Stimulated activated CD8-positive, alpha-beta memory T cell treated with anti-CD3 and anti-CD28 coated beads, Interleukin-7, amount 100 ng/mL, for 48 hours (primary cell): ENCODE data around the gene NRXN2.
A peak's percentile ranks its signal among the peaks of the same experiment; 100 is the strongest.
"Not testable (repeated sequence)": the region's sequence is repeated elsewhere in the genome, so short reads cannot be mapped to it uniquely, and the experiment has no call there.

Source experiments
- DNase-seq, 2 donors: peaks; one replicate each; pipeline ENCODE4 v3.0.0-alpha.2; 2020; ENCODE audit warnings: low read depth in 1 of 2; ENCODE audit errors: extremely low read depth in 1 of 2

The NRXN2 gene

GRCh38 chr11:64569300-64569970 is 153.6 kb downstream of the NRXN2 start:
- no peak for DNase-seq

GRCh38 chr11:64568584-64569140 is 154.3 kb downstream of the NRXN2 start:
- no peak for DNase-seq

- no peak for DNase-seq
Measured at GRCh38 chr11:64568041-64568571, 154.9 kb downstream of the NRXN2 start.

- DNase-seq, result no peak
Measured at GRCh38 chr11:64566915-64567891, 155.8 kb downstream of the NRXN2 start.

GRCh38 chr11:64566042-64566914 is 156.7 kb downstream of the NRXN2 start:
- DNase-seq, result peak in 1 of 2 donors; percentile 14

- DNase-seq, result no peak
Measured at GRCh38 chr11:64564947-64565889, 157.8 kb downstream of the NRXN2 start.

- DNase-seq, result no peak
Measured at GRCh38 chr11:64564419-64564818, 158.6 kb downstream of the NRXN2 start.

- DNase-seq, result no peak
Measured at GRCh38 chr11:64563966-64564365, 159.0 kb downstream of the NRXN2 start.

GRCh38 chr11:64562723-64563351 is 160.2 kb downstream of the NRXN2 start:
- DNase-seq, result no peak

- no peak for DNase-seq
Measured at GRCh38 chr11:64561984-64562722, 160.8 kb downstream of the NRXN2 start.

GRCh38 chr11:64561429-64561828 is 161.6 kb downstream of the NRXN2 start:
- not testable (repeated sequence) for DNase-seq

- no peak for DNase-seq
Measured at GRCh38 chr11:64560941-64561340, 162.1 kb downstream of the NRXN2 start.

- no peak for DNase-seq
Measured at GRCh38 chr11:64560139-64560771, 162.7 kb downstream of the NRXN2 start.

GRCh38 chr11:64559351-64560138 is 163.5 kb downstream of the NRXN2 start:
- no peak for DNase-seq

- DNase-seq, result no peak
Measured at GRCh38 chr11:64558869-64559268, 164.1 kb downstream of the NRXN2 start.

- DNase-seq, result no peak
Measured at GRCh38 chr11:64558065-64558745, 164.8 kb downstream of the NRXN2 start.
